CD4-positive, alpha-beta memory T cell (primary cell): ENCODE data around the gene TUBA3E. TPM values are rescaled to one million over a fixed set of nuclear protein-coding genes. Genes with fewer than 3 reads are reported as not detected.
"Not testable (repeated sequence)": the region's sequence is repeated elsewhere in the genome, so short reads cannot be mapped to it uniquely, and the experiment has no call there.

Experiments
- CTCF ChIA-PET: fragments of 350-600 bp; sonication (Branson Sonifier 250); formaldehyde crosslinking; loops from one replicate; lab custom pipeline; 2021; ENCODE audit warnings: inconsistent platforms; ENCODE audit not compliant: partially characterized antibody; lab: Charles Lee
- POLR2A ChIA-PET: fragments of 350-600 bp; sonication (Branson Sonifier 250); formaldehyde crosslinking; loops from one replicate; lab custom pipeline; 2021; ENCODE audit not compliant: partially characterized antibody; lab: Charles Lee
- DNase-seq, 5 donors: peaks; one replicate each; pipeline versions ENCODE4 v3.0.0 to v3.0.0-alpha.2; 2020 to 2022; ENCODE audit warnings: mixed read lengths in 1 of 5
- H3K27ac ChIP-seq: one replicate; pipeline ENCODE4 v1.7.0; 2013; ENCODE audit warnings: low read depth, low read length
- H3K27me3 ChIP-seq: 2 replicates; pipeline ENCODE4 v1.7.0; 2013; ENCODE audit warnings: mild to moderate bottlenecking, low read length, moderate library complexity; ENCODE audit not compliant: insufficient read depth
- H3K36me3 ChIP-seq: 2 replicates; pipeline ENCODE4 v1.7.0; 2013; ENCODE audit warnings: mild to moderate bottlenecking, low read length, moderate library complexity; ENCODE audit not compliant: insufficient read depth
- H3K4me1 ChIP-seq: 2 replicates; pipeline ENCODE4 v1.7.0; 2013; ENCODE audit warnings: mild to moderate bottlenecking, low read length, moderate library complexity; ENCODE audit not compliant: insufficient read depth
- H3K4me3 ChIP-seq, 2 donors: one replicate each; pipeline ENCODE4 v1.7.0; 2013; ENCODE audit warnings: low read length in 2 of 2, mild to moderate bottlenecking in 1 of 2
- H3K9me3 ChIP-seq, 2 donors: one replicate each; pipeline ENCODE4 v1.7.0; 2013; ENCODE audit warnings: low read length in 2 of 2, control low read depth in 1 of 2; ENCODE audit not compliant: control insufficient read depth in 1 of 2
- H3K27ac Mint-ChIP-seq, 7 donors: one replicate each; pipeline ENCODE4 v1.8.0; 2020 to 2021; ENCODE audit warnings: mixed read lengths in 7 of 7, mild to moderate bottlenecking in 6 of 7, inconsistent platforms in 3 of 7, moderate library complexity in 3 of 7
- H3K27me3 Mint-ChIP-seq, 2 donors: one replicate each; pipeline ENCODE4 v1.8.0; 2020 to 2021; ENCODE audit warnings: mixed read lengths in 2 of 2
- H3K36me3 Mint-ChIP-seq, 2 donors: one replicate each; pipeline ENCODE4 v1.8.0; 2020 to 2021; ENCODE audit warnings: mixed read lengths in 2 of 2, inconsistent platforms in 1 of 2, mild to moderate bottlenecking in 1 of 2
- H3K4me1 Mint-ChIP-seq, 4 donors: one replicate each; pipeline ENCODE4 v1.8.0; 2020 to 2021; ENCODE audit warnings: mixed read lengths in 4 of 4, mild to moderate bottlenecking in 1 of 4
- H3K4me3 Mint-ChIP-seq, 8 donors: one replicate each; pipeline ENCODE4 v1.8.0; 2020 to 2021; ENCODE audit warnings: mixed read lengths in 8 of 8, mild to moderate bottlenecking in 7 of 8, moderate library complexity in 6 of 8, inconsistent platforms in 3 of 8
- H3K9me3 Mint-ChIP-seq, 8 donors: one replicate each; pipeline ENCODE4 v1.8.0; 2020 to 2021; ENCODE audit warnings: mixed read lengths in 8 of 8, mild to moderate bottlenecking in 5 of 8, inconsistent platforms in 3 of 8, moderate library complexity in 1 of 8
- intact Hi-C: fragments of 100-400 bp; cut with micrococcal nuclease; formaldehyde crosslinking; loops from one replicate; pipeline ENCODE4 v1.15.1; 2023
- polyA plus RNA-seq, 2 donors: library from polyadenylated mRNA; unstranded; fragments of 300-500 nt; fragmentation: Illumina TruSeq; gene quantifications; one replicate each; pipeline ENCODE4 v1.2.3, GENCODE V29; 2021
- total RNA-seq, 2 experiments: library from RNA; stranded (reverse); gene quantifications; one replicate each; pipeline ENCODE4 v1.2.3, GENCODE V29; 2021

TUBA3E gene
- total and polyA plus RNA-seq, 4 experiments from 2014 or later: not detected

- not testable (repeated sequence) for H3K27me3 ChIP-seq, H3K36me3 ChIP-seq, H3K27me3 Mint-ChIP-seq, H3K9me3 Mint-ChIP-seq, DNase-seq, H3K9me3 ChIP-seq
- Histone ChIP-seq H3K27ac (peak overlapping the region; percentile 90), H3K4me1 (peaks cover 28% of the 10 kb centered on the region), H3K4me3 (peak overlapping the region; percentile 73 to 97)
- intact Hi-C loops: loop anchor here (1.0 to 5.0 kb wide), 6 partner anchors 36 to 1312 kb away; partner anchors contain the start of genes CCDC74B, IMP4, MZT2A and PLEKHB2
- POLR2A ChIA-PET: interaction anchor here (0.9 to 5.1 kb wide), 7 partner anchors 10 to 1313 kb away, joined by 3 to 98 read pairs (median 4); partner anchors contain the start of gene IMP4
- Mint-ChIP-seq H3K27ac (peak overlapping the region; percentile 94 to 98 (median 96)), H3K4me3 (peak overlapping the region; percentile 90 to 97 (median 91)), H3K36me3 (peaks cover 5 to 14% of the 10 kb centered on the region in 2 donors), H3K4me1 (peaks cover 9 to 45% (median 25%) of the 10 kb centered on the region in 4 donors)
- CTCF ChIA-PET: interaction anchor here (0.8 to 2.4 kb wide), 8 partner anchors 150 to 1312 kb away, joined by 3 to 32 read pairs (median 3); partner anchors contain the start of genes IMP4 and MZT2A
Measured at GRCh38 chr2:130180404-130181324, 17.6 kb downstream of the TUBA3E start.

- peaks cover 20% of the 10 kb centered on the region for H3K36me3 ChIP-seq
- CTCF ChIA-PET, POLR2A ChIA-PET: not testable (repeated sequence)
Measured at GRCh38 chr2:130174866-130175265, 23.4 kb downstream of the TUBA3E start.

GRCh38 chr2:130169896-130170295 is 28.3 kb downstream of the TUBA3E start:
- H3K9me3 Mint-ChIP-seq: no peaks in the 10 kb centered on the region
- no peak overlapping the region for H3K27ac Mint-ChIP-seq
- H3K36me3 Mint-ChIP-seq: peaks cover 42 to 64% of the 10 kb centered on the region in 2 donors
- Histone ChIP-seq H3K9me3 (no peaks in the 10 kb centered on the region), H3K27ac (no peak overlapping the region), H3K4me3 (no peak overlapping the region), H3K27me3 (no peaks in the 10 kb centered on the region), H3K4me1 (no peaks in the 10 kb centered on the region), H3K36me3 (peaks cover 39% of the 10 kb centered on the region)
- intact Hi-C loops: no loop called here
- ChIA-PET CTCF (no interaction called here), POLR2A (interaction anchor here (1.1 kb wide), 1 partner anchor 11 kb away, joined by 3 read pairs; no protein-coding TSS in a partner anchor)
- H3K4me1 Mint-ChIP-seq: no peaks in the 10 kb centered on the region
- DNase-seq: no peak
- H3K4me3 Mint-ChIP-seq: no peak overlapping the region
- no peaks in the 10 kb centered on the region for H3K27me3 Mint-ChIP-seq

More at GRCh38 chr2:130174866-130175265, 23.4 kb downstream of the TUBA3E start:
- H3K27ac ChIP-seq, H3K27me3 ChIP-seq, H3K27ac Mint-ChIP-seq, intact Hi-C loops, H3K4me1 ChIP-seq, H3K27me3 Mint-ChIP-seq, H3K9me3 ChIP-seq, H3K9me3 Mint-ChIP-seq, DNase-seq, H3K4me3 ChIP-seq: not testable (repeated sequence)
- H3K4me3 Mint-ChIP-seq: peak overlapping the region in 1 of 8 donors; percentile 15
- H3K4me1 Mint-ChIP-seq: peaks cover 5 to 11% (median 10%) of the 10 kb centered on the region in 4 donors
- peaks cover 29 to 51% of the 10 kb centered on the region in 2 donors for H3K36me3 Mint-ChIP-seq

GRCh38 chr2:130169163-130169562 is 29.1 kb downstream of the TUBA3E start:
- H3K27me3 Mint-ChIP-seq, POLR2A ChIA-PET, CTCF ChIA-PET, DNase-seq, H3K4me1 Mint-ChIP-seq, H3K4me1 ChIP-seq, H3K27ac Mint-ChIP-seq, H3K4me3 ChIP-seq, H3K27me3 ChIP-seq, H3K27ac ChIP-seq, intact Hi-C loops, H3K9me3 ChIP-seq, H3K4me3 Mint-ChIP-seq, H3K9me3 Mint-ChIP-seq: not testable (repeated sequence)
- peaks cover 46 to 63% of the 10 kb centered on the region in 2 donors for H3K36me3 Mint-ChIP-seq
- H3K36me3 ChIP-seq: peaks cover 39% of the 10 kb centered on the region

GRCh38 chr2:130166611-130167010 is 31.6 kb downstream of the TUBA3E start:
- H3K27me3 ChIP-seq, CTCF ChIA-PET, DNase-seq, H3K27ac Mint-ChIP-seq, intact Hi-C loops, H3K4me1 ChIP-seq, H3K4me3 Mint-ChIP-seq, H3K4me1 Mint-ChIP-seq, H3K27me3 Mint-ChIP-seq, H3K9me3 Mint-ChIP-seq, H3K4me3 ChIP-seq, H3K27ac ChIP-seq, POLR2A ChIA-PET, H3K9me3 ChIP-seq: not testable (repeated sequence)
- H3K36me3 Mint-ChIP-seq: peaks cover 46 to 59% of the 10 kb centered on the region in 2 donors
- peaks cover 39% of the 10 kb centered on the region for H3K36me3 ChIP-seq

GRCh38 chr2:130165293-130166016 is 32.8 kb downstream of the TUBA3E start:
- H3K4me1 Mint-ChIP-seq: no peaks in the 10 kb centered on the region
- H3K36me3 Mint-ChIP-seq: peaks cover 42 to 61% of the 10 kb centered on the region in 2 donors
- H3K27me3 Mint-ChIP-seq: no peaks in the 10 kb centered on the region
- H3K27ac Mint-ChIP-seq: peak overlapping the region in 1 of 7 donors; percentile 29
- Histone ChIP-seq H3K27me3 (no peaks in the 10 kb centered on the region), H3K4me1 (no peaks in the 10 kb centered on the region), H3K9me3 (no peaks in the 10 kb centered on the region), H3K27ac (no peak overlapping the region), H3K36me3 (peaks cover 39% of the 10 kb centered on the region), H3K4me3 (no peak overlapping the region)
- CTCF ChIA-PET: no interaction called here
- POLR2A ChIA-PET: no interaction called here
- H3K4me3 Mint-ChIP-seq: no peak overlapping the region
- no peak for DNase-seq
- intact Hi-C loops: no loop called here
- H3K9me3 Mint-ChIP-seq: no peaks in the 10 kb centered on the region

- H3K9me3 ChIP-seq: no peaks in the 10 kb centered on the region
- ChIA-PET CTCF (no interaction called here), POLR2A (no interaction called here)
- Mint-ChIP-seq H3K9me3 (no peaks in the 10 kb centered on the region), H3K27ac (no peak overlapping the region), H3K27me3 (no peaks in the 10 kb centered on the region), H3K36me3 (peaks cover 33 to 65% of the 10 kb centered on the region in 2 donors), H3K4me3 (no peak overlapping the region), H3K4me1 (peaks cover 0 to 6% (median 1%) of the 10 kb centered on the region in 4 donors)
- H3K27ac ChIP-seq: no peak overlapping the region
- H3K27me3 ChIP-seq: no peaks in the 10 kb centered on the region
- H3K4me1 ChIP-seq: no peaks in the 10 kb centered on the region
- no peak overlapping the region for H3K4me3 ChIP-seq
- no peak for DNase-seq
- intact Hi-C loops: no loop called here
- H3K36me3 ChIP-seq: peaks cover 33% of the 10 kb centered on the region
Measured at GRCh38 chr2:130162968-130163367, 35.3 kb downstream of the TUBA3E start.
